ENCODE data around the gene TNK2. TPM values are rescaled to one million over a fixed set of nuclear protein-coding genes. Genes with fewer than 3 reads are reported as not detected.

The TNK2 gene
- total and polyA plus RNA-seq, 2 of the 8 experiments (the other 6 are each of a cell fraction or from before 2014, with no cell fraction given): 10.4 to 33.9 TPM

- TF ChIP-seq KDM1A (IDR thresholded peaks at IDR 0.05; ENCODE audit: borderline replicate concordance, low read length) (no peak), CBX8 (IDR thresholded peaks at IDR 0.05; ENCODE audit: borderline replicate concordance, low read depth, low read length) (no peak), FOSL1 (IDR thresholded peaks at IDR 0.05; ENCODE audit: insufficient read depth, low read depth, low read length) (no peak), KDM5A (IDR thresholded peaks at IDR 0.05; ENCODE audit: low read length) (no peak), SIRT6 (IDR thresholded peaks at IDR 0.05; ENCODE audit: low read length) (no peak)
Measured at GRCh38 chr3:195853996-195854395, 54.4 kb downstream of the TNK2 start (continued).
